H1 (cell line): ENCODE data around the gene SH3RF3. TPM values are rescaled to one million over a fixed set of nuclear protein-coding genes. Genes with fewer than 3 reads are reported as not detected.

Experiments used
- CTCF ChIA-PET: fragments of 300-600 bp; sonication (Branson Sonifier 250); formaldehyde crosslinking; loops from one replicate; lab custom pipeline; 2021; ENCODE audit not compliant: partially characterized antibody; lab: Charles Lee
- POLR2A ChIA-PET: fragments of 300-600 bp; sonication (Branson Sonifier 250); formaldehyde crosslinking; loops from one replicate; lab custom pipeline; 2021; ENCODE audit warnings: inconsistent platforms; ENCODE audit not compliant: partially characterized antibody; lab: Charles Lee
- DNase-seq, 2 experiments: peaks; one replicate each; pipeline versions ENCODE4 v3.0.0 to v3.0.0-alpha.2; 2010 to 2022; ENCODE audit warnings: low spot score in 2 of 2, low read depth in 1 of 2, mixed read lengths in 1 of 2
- FAIRE-seq: peaks from 2 replicates; lab custom pipeline; 2011; peaks lifted over from hg19 to GRCh38; lab: Jason Lieb, UNC
- H2AFZ ChIP-seq: 2 replicates; pipeline ENCODE4 v1.8.1; 2012; ENCODE audit warnings: low read length, inconsistent platforms
- H2AK5ac ChIP-seq: 2 replicates; pipeline ENCODE4 v1.6.1; 2013; ENCODE audit warnings: low read depth, low read length
- H2BK120ac ChIP-seq: replicated peaks from 2 replicates; pipeline ENCODE3; 2013; ENCODE audit warnings: low read depth, low read length, inconsistent platforms
- H2BK12ac ChIP-seq: 2 replicates; pipeline ENCODE4 v1.6.1; 2013; ENCODE audit warnings: low read depth, low read length
- H2BK15ac ChIP-seq: 2 replicates; pipeline ENCODE4 v1.6.1; 2013; ENCODE audit warnings: low read length
- H2BK20ac ChIP-seq: 2 replicates; pipeline ENCODE4 v1.6.1; 2013; ENCODE audit warnings: low read length
- H2BK5ac ChIP-seq: 2 replicates; pipeline ENCODE4 v1.6.1; 2013; ENCODE audit warnings: low read depth, low read length
- H3K14ac ChIP-seq: 2 replicates; pipeline ENCODE4 v1.6.1; 2013; ENCODE audit warnings: inconsistent platforms; ENCODE audit not compliant: insufficient read length
- H3K18ac ChIP-seq: 2 replicates; pipeline ENCODE4 v1.6.1; 2013; ENCODE audit warnings: low read length; ENCODE audit errors: extremely low read depth
- H3K23ac ChIP-seq: 2 replicates; pipeline ENCODE4 v1.6.1; 2013; ENCODE audit warnings: inconsistent platforms; ENCODE audit not compliant: insufficient read length
- H3K23me2 ChIP-seq: 2 replicates; pipeline ENCODE4 v1.6.1; 2013; ENCODE audit warnings: low read depth, low read length
- H3K27ac ChIP-seq: 2 replicates; pipeline ENCODE4 v1.6.1; 2011; ENCODE audit warnings: low read depth, low read length, inconsistent platforms
- H3K27me3 ChIP-seq, 4 experiments: replicated peaks in 1 of 4; 1 replicate in 1 of 4; 2 replicates in 3 of 4; pipeline versions ENCODE4 v1.6.1 to v1.8.1; 2011 to 2013; ENCODE audit warnings: low read length in 3 of 4, mild to moderate bottlenecking in 3 of 4, inconsistent platforms in 2 of 4, mixed read lengths in 2 of 4, moderate library complexity in 1 of 4; ENCODE audit not compliant: control insufficient read depth in 3 of 4, insufficient read depth in 3 of 4; ENCODE audit errors: extremely low read depth in 1 of 4
- H3K36me3 ChIP-seq, 4 experiments: 2 replicates each; pipeline versions ENCODE4 v1.6.1 to v1.8.1; 2011 to 2013; ENCODE audit warnings: mild to moderate bottlenecking in 4 of 4, low read length in 3 of 4, moderate library complexity in 2 of 4, control low read depth in 1 of 4, inconsistent platforms in 1 of 4; ENCODE audit not compliant: insufficient read depth in 4 of 4, control insufficient read depth in 2 of 4
- H3K4ac ChIP-seq: replicated peaks from 2 replicates; pipeline ENCODE3; 2013; ENCODE audit warnings: low read length, low read depth, mixed read lengths, inconsistent platforms; ENCODE audit not compliant: insufficient read length
- H3K4me1 ChIP-seq, 4 experiments: replicated peaks in 1 of 4; 1 replicate in 1 of 4; 2 replicates in 3 of 4; pipeline versions ENCODE4 v1.6.1 to v1.8.1; 2011 to 2013; ENCODE audit warnings: low read length in 3 of 4, inconsistent platforms in 2 of 4, mixed read lengths in 1 of 4; ENCODE audit not compliant: insufficient read depth in 4 of 4, control insufficient read depth in 3 of 4
- H3K4me2 ChIP-seq, 2 experiments: 2 replicates each; pipeline versions ENCODE4 v1.6.1 to v1.8.1; 2011 to 2013; ENCODE audit warnings: low read depth in 2 of 2, low read length in 2 of 2, control low read depth in 1 of 2, inconsistent platforms in 1 of 2, mild to moderate bottlenecking in 1 of 2; ENCODE audit not compliant: insufficient read depth in 1 of 2
- H3K4me3 ChIP-seq, 4 experiments: fragments of 200-600, 300-600 bp in 1 of 4; sonication (generic), shearing (Covaris generic), sonication (Bioruptor Twin) in 1 of 4; 2 replicates each; pipeline versions ENCODE4 v1.5.1 to v1.8.1; 2011 to 2016; ENCODE audit warnings: low read length in 4 of 4, low read depth in 3 of 4, control low read depth in 2 of 4, inconsistent platforms in 2 of 4, mild to moderate bottlenecking in 2 of 4, mixed read lengths in 1 of 4, moderate library complexity in 1 of 4; ENCODE audit not compliant: insufficient read depth in 2 of 4; ENCODE audit errors: extremely low read depth in 1 of 4
- H3K56ac ChIP-seq: replicated peaks from 2 replicates; pipeline ENCODE3; 2013; ENCODE audit warnings: low read depth, mild to moderate bottlenecking, mixed read lengths, low read length, inconsistent platforms; ENCODE audit not compliant: insufficient read length
- H3K79me1 ChIP-seq: 2 replicates; pipeline ENCODE4 v1.6.1; 2013; ENCODE audit warnings: low read depth, low read length, control low read depth
- H3K79me2 ChIP-seq, 2 experiments: 2 replicates each; pipeline versions ENCODE4 v1.6.1 to v1.8.1; 2012 to 2013; ENCODE audit warnings: low read length in 2 of 2, mild to moderate bottlenecking in 2 of 2, inconsistent platforms in 1 of 2; ENCODE audit not compliant: insufficient read depth in 2 of 2, control insufficient read depth in 1 of 2
- H3K9ac ChIP-seq, 4 experiments: replicated peaks in 1 of 4; 1 replicate in 1 of 4; 2 replicates in 3 of 4; pipeline versions ENCODE4 v1.6.1 to v1.8.1; 2011 to 2013; ENCODE audit warnings: low read depth in 3 of 4, low read length in 3 of 4, control low read depth in 2 of 4, mild to moderate bottlenecking in 2 of 4, moderate library complexity in 2 of 4, inconsistent platforms in 1 of 4; ENCODE audit errors: extremely low read depth in 1 of 4
- H3K9me3 ChIP-seq, 2 experiments: 2 replicates each; pipeline versions ENCODE4 v1.6.1 to v1.8.1; 2012 to 2013; ENCODE audit warnings: mild to moderate bottlenecking in 2 of 2, moderate library complexity in 2 of 2, control low read depth in 1 of 2, inconsistent platforms in 1 of 2, low read depth in 1 of 2, low read length in 1 of 2, mixed read lengths in 1 of 2; ENCODE audit not compliant: insufficient read depth in 2 of 2
- H4K20me1 ChIP-seq, 2 experiments: replicated peaks in 1 of 2; 2 replicates each; pipeline versions ENCODE3 to v1.8.1; 2011 to 2013; ENCODE audit warnings: inconsistent platforms in 2 of 2, low read length in 2 of 2, mild to moderate bottlenecking in 1 of 2; ENCODE audit not compliant: insufficient read depth in 2 of 2, control insufficient read depth in 1 of 2
- H4K5ac ChIP-seq: 2 replicates; pipeline ENCODE4 v1.6.1; 2013; ENCODE audit warnings: low read length, low read depth, mixed read lengths, inconsistent platforms; ENCODE audit not compliant: insufficient read length
- H4K8ac ChIP-seq: 2 replicates; pipeline ENCODE4 v1.8.0; 2013; ENCODE audit warnings: mild to moderate bottlenecking, moderate library complexity, low read length, inconsistent platforms; ENCODE audit not compliant: insufficient read depth; ENCODE audit errors: extremely low read depth
- H4K91ac ChIP-seq: replicated peaks from 2 replicates; pipeline ENCODE3; 2013; ENCODE audit warnings: low read length, mixed read lengths, inconsistent platforms; ENCODE audit not compliant: insufficient read length
- ATF3 ChIP-seq: IDR thresholded peaks from 2 replicates; pipeline ENCODE4 v1.6.1; 2011; ENCODE audit warnings: low read depth, mild to moderate bottlenecking, low read length; ENCODE audit not compliant: insufficient read depth
- CBX5 ChIP-seq: fragments of 300-800, 300-1000 bp; sonication (generic); IDR thresholded peaks from 2 replicates; pipeline ENCODE4 v1.7.1; 2016; ENCODE audit warnings: antibody characterized with exemption, low read length, low read depth
- CHD1 ChIP-seq: IDR thresholded peaks from 2 replicates; pipeline ENCODE4 v1.6.1; 2012; ENCODE audit warnings: low read depth, low read length, improper control_type of control experiment
- EZH2 ChIP-seq: fragments of 200-600 bp; sonication (generic); IDR thresholded peaks from 2 replicates; pipeline ENCODE4 v1.7.1; 2012; ENCODE audit warnings: low read depth, mild to moderate bottlenecking, moderate library complexity, low read length, inconsistent platforms; ENCODE audit not compliant: severe bottlenecking
- HDAC2 ChIP-seq, 2 experiments: fragments of 300-600 bp in 1 of 2; sonication (generic) in 1 of 2; IDR thresholded peaks; 2 replicates each; pipeline ENCODE4 v1.6.1; 2011 to 2012; ENCODE audit warnings: low read depth in 2 of 2, low read length in 2 of 2, mild to moderate bottlenecking in 2 of 2, moderate library complexity in 2 of 2, borderline replicate concordance in 1 of 2, inconsistent platforms in 1 of 2
- HDAC6 ChIP-seq: IDR thresholded peaks from one replicate; pipeline ENCODE4 v1.7.1; 2012; ENCODE audit warnings: low read depth, mild to moderate bottlenecking, inconsistent platforms, low read length, moderate library complexity
- MAFK ChIP-seq: IDR thresholded peaks from 2 replicates; pipeline ENCODE4 v1.6.1; 2012; ENCODE audit warnings: low read depth, mild to moderate bottlenecking, improper control_type of control experiment, low read length
- RAD21 ChIP-seq, 2 experiments: IDR thresholded peaks in 1 of 2; conservative IDR thresholded peaks in 1 of 2; 2 replicates each; pipeline ENCODE4 v1.6.1; 2011; ENCODE audit warnings: low read depth in 2 of 2, low read length in 2 of 2, improper control_type of control experiment in 1 of 2, inconsistent platforms in 1 of 2, mild to moderate bottlenecking in 1 of 2, moderate library complexity in 1 of 2
- SP2 ChIP-seq: IDR thresholded peaks from 2 replicates; pipeline ENCODE4 v1.6.1; 2012; ENCODE audit warnings: mild to moderate bottlenecking, low read length, inconsistent platforms
- SUZ12 ChIP-seq: fragments of 200-600 bp; sonication (generic); IDR thresholded peaks from 2 replicates; pipeline ENCODE4 v1.6.1; 2012; ENCODE audit warnings: mild to moderate bottlenecking, inconsistent platforms, low read length, moderate library complexity, mixed read lengths
- WGBS, 2 experiments: shearing (Covaris generic) in 1 of 2; methylation state at CpG; one replicate each; pipeline versions ENCODE4 v1.1.6 to v1.1.7; 2013 to 2015; ENCODE audit warnings: low lambda C conversion rate in 2 of 2, mixed read lengths in 2 of 2, inconsistent platforms in 1 of 2, low coverage in 1 of 2, missing lambda C conversion rate in 1 of 2; ENCODE audit not compliant: insufficient replicate concordance in 2 of 2, insufficient coverage in 1 of 2, insufficient read length in 1 of 2; ENCODE audit errors: extremely low coverage in 1 of 2, missing lambda C conversion rate in 1 of 2; 5-methylcytosine and 5-hydroxymethylcytosine counted together
- polyA plus RNA-seq, 7 experiments: library from polyadenylated mRNA; depleted of rRNA in 3 of 7; stranded (reverse) in 5 of 7; unstranded in 2 of 7; fragments of >200 nt in 5 of 7; fragments of 200-250 nt in 2 of 7; gene quantifications; 1 replicate in 5 of 7; 2 replicates in 1 of 7; 4 replicates in 1 of 7; pipeline versions ENCODE4 v1.2.1 to v1.2.3, GENCODE V29; 2011 to 2013; ENCODE audit warnings: missing spikeins in 2 of 7, mixed read lengths in 2 of 7
- total RNA-seq: library from RNA; stranded (reverse); fragmentation: NEBNext Ultra II Directional; extraction: Animal tissue kit (Norgen Biotek cat#: 25700); gene quantifications from 2 replicates; pipeline ENCODE4 v1.2.1, GENCODE V29; 2021

SH3RF3 gene
- total and polyA plus RNA-seq, 2 of the 8 experiments (the other 6 are each of a cell fraction or from before 2014, with no cell fraction given) = 0.11 to 0.65 TPM

DNA sequence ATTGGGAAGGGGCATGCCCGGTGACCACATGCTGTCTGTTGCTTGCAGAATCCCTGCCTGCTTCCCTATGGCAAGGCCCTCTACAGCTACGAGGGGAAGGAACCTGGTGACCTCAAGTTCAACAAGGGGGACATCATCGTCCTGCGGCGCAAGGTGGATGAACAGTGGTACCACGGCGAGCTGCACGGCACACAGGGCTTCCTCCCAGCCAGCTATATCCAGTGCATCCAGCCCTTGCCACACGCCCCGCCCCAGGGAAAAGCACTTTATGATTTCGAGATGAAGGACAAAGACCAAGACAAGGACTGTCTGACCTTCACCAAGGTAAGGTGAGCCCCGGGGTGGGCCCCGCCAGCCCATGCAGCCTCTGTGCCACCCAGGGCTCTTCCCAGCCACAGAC is 218.6 kb downstream of the SH3RF3 start:
- FAIRE-seq = no peak
- CTCF ChIA-PET = interaction anchor here (1.1 to 1.4 kb wide), 2 partner anchors 30 to 162 kb away, joined by 3 to 4 read pairs; no protein-coding TSS in a partner anchor
- POLR2A ChIA-PET = interaction anchor here (1.0 kb wide), 1 partner anchor 35 kb away, joined by 3 read pairs; no protein-coding TSS in a partner anchor

More for the DNA sequence above, 218.6 kb downstream of the SH3RF3 start:
- Histone ChIP-seq H3K4me1 (peaks cover 0 to 5% (median 0%) of the 10 kb centered on the region in 4 experiments; a peak in 2 of 7 replicates), H3K9ac (no peak overlapping the region), H3K23ac (no peak overlapping the region), H3K4me3 (no peak overlapping the region), H3K56ac (no peak overlapping the region), H3K18ac (no peak overlapping the region), H4K8ac (no peak overlapping the region), H3K14ac (no peak overlapping the region), H3K23me2 (no peaks in the 10 kb centered on the region; the same call in 1 of the 2 replicates), H2BK5ac (no peak overlapping the region), H4K20me1 (no peaks in the 10 kb centered on the region), H2AK5ac (no peak overlapping the region), H2BK15ac (no peak overlapping the region), H3K36me3 (no peaks in the 10 kb centered on the region), H3K4me2 (no peak overlapping the region), H2BK120ac (no peak overlapping the region), H2BK12ac (no peak overlapping the region), H4K5ac (no peak overlapping the region), H3K4ac (no peak overlapping the region), H3K9me3 (no peaks in the 10 kb centered on the region), H3K79me1 (no peaks in the 10 kb centered on the region), H3K27me3 (no peaks in the 10 kb centered on the region), H3K79me2 (no peaks in the 10 kb centered on the region), H3K27ac (no peak overlapping the region), H4K91ac (no peak overlapping the region), H2AFZ (no peak overlapping the region), H2BK20ac (no peak overlapping the region)
- TF ChIP-seq CBX5 (no peak), ATF3 (no peak), SUZ12 (no peak), SP2 (no peak), MAFK (no peak), CHD1 (no peak), EZH2 (no peak), RAD21 (IDR thresholded peaks at IDR 0.05 in 1 of 2, conservative IDR thresholded peaks at IDR 0.05 in 1 of 2; ENCODE audit: low read depth in 2 of 2, low read length in 2 of 2) (no peak), HDAC6 (no peak), HDAC2 (IDR thresholded peaks at IDR 0.05; ENCODE audit: borderline replicate concordance in 1 of 2, low read depth in 2 of 2, low read length in 2 of 2) (no peak)
- WGBS, 2 experiments = 89% methylated on average over 13 of the region's 13 CpGs; no CpG with 5 or more reads in 1 of the 2 experiments
- no peak for DNase-seq
